B cell (primary cell): Measurements from ENCODE around the gene TMEM35A. TPM values are rescaled to one million over a fixed set of nuclear protein-coding genes. Genes with fewer than 3 reads are reported as not detected.

Experiments used
- ATAC-seq: fragments of 200-7000 bp; cut with Tn5 transposase; one replicate; pipeline ENCODE4 v1.10.0; 2021; ENCODE audit warnings: low read depth, mild to moderate bottlenecking, moderate number of reproducible peaks, moderate library complexity
- CTCF ChIA-PET: fragments of 350-600 bp; sonication (Branson Sonifier 250); formaldehyde crosslinking; loops from one replicate; lab custom pipeline; 2021; ENCODE audit warnings: antibody characterized with exemption, inconsistent platforms; lab: Charles Lee
- POLR2A ChIA-PET: fragments of 350-600 bp; sonication (Branson Sonifier 250); formaldehyde crosslinking; loops from one replicate; lab custom pipeline; 2021; ENCODE audit warnings: antibody characterized with exemption; lab: Charles Lee
- DNase-seq: peaks from one replicate; pipeline ENCODE4 v3.0.0; 2013
- H2AFZ ChIP-seq: 2 replicates; pipeline ENCODE4 v1.6.1; 2012; ENCODE audit warnings: mild to moderate bottlenecking, low read depth, low read length; ENCODE audit not compliant: insufficient read depth, poor library complexity, severe bottlenecking
- H3K27ac ChIP-seq, 2 donors: 1 replicate in 1 of 2; 2 replicates in 1 of 2; pipeline ENCODE4 v1.5.1; 2012 to 2013; ENCODE audit warnings: low read length in 2 of 2, mild to moderate bottlenecking in 2 of 2, moderate library complexity in 1 of 2
- H3K27me3 ChIP-seq, 4 experiments: fragments of 200-600 bp in 1 of 4; sonication (generic) in 1 of 4; replicated peaks in 1 of 4; 1 replicate in 2 of 4; 2 replicates in 2 of 4; pipeline versions ENCODE4 v1.6.1 to v1.7.0; 2013 to 2016; ENCODE audit warnings: low read length in 3 of 4, mild to moderate bottlenecking in 2 of 4, mixed read lengths in 1 of 4, moderate library complexity in 1 of 4; ENCODE audit not compliant: insufficient read depth in 4 of 4, control insufficient read depth in 3 of 4; ENCODE audit errors: control extremely low read depth in 1 of 4
- H3K36me3 ChIP-seq, 2 experiments: replicated peaks in 1 of 2; 1 replicate in 1 of 2; 2 replicates in 1 of 2; pipeline versions ENCODE4 v1.6.1 to v1.7.1; 2013; ENCODE audit warnings: low read length in 1 of 2; ENCODE audit not compliant: insufficient read depth in 2 of 2, control insufficient read depth in 1 of 2; ENCODE audit errors: control extremely low read depth in 1 of 2, extremely low read depth in 1 of 2
- H3K4me1 ChIP-seq, 2 donors: fragments of 200-600 bp in 1 of 2; sonication (generic) in 1 of 2; 1 replicate in 1 of 2; 2 replicates in 1 of 2; pipeline versions ENCODE4 v1.5.1 to v1.6.1; 2013 to 2017; ENCODE audit warnings: low read length in 2 of 2; ENCODE audit not compliant: control insufficient read depth in 2 of 2, insufficient read depth in 2 of 2
- H3K4me2 ChIP-seq: replicated peaks from 2 replicates; pipeline ENCODE3; 2012; ENCODE audit warnings: mild to moderate bottlenecking, low read depth, low read length; ENCODE audit not compliant: poor library complexity, severe bottlenecking
- H3K4me3 ChIP-seq, 5 experiments: fragments of 200-600 bp in 1 of 5; sonication (generic) in 1 of 5; 1 replicate in 3 of 5; 2 replicates in 2 of 5; pipeline versions ENCODE4 v1.5.1 to v1.7.0; 2011 to 2016; ENCODE audit warnings: low read length in 4 of 5, mild to moderate bottlenecking in 4 of 5, low read depth in 2 of 5, control low read depth in 1 of 5, moderate library complexity in 1 of 5; ENCODE audit not compliant: insufficient read depth in 1 of 5; ENCODE audit errors: control extremely low read depth in 1 of 5, extremely low read depth in 1 of 5
- H3K79me2 ChIP-seq: fragments of 200-600 bp; sonication (generic); one replicate; pipeline ENCODE4 v1.6.0; 2016; ENCODE audit warnings: low read length; ENCODE audit not compliant: control insufficient read depth, insufficient read depth
- H3K9ac ChIP-seq: fragments of 200-600 bp; sonication (generic); 2 replicates; pipeline ENCODE4 v1.6.1; 2017; ENCODE audit warnings: mild to moderate bottlenecking, low read length, moderate library complexity
- H3K9me3 ChIP-seq, 3 donors: one replicate each; pipeline versions ENCODE4 v1.6.1 to v1.7.1; 2013; ENCODE audit warnings: low read length in 2 of 3; ENCODE audit not compliant: control insufficient read depth in 2 of 3, insufficient read depth in 1 of 3; ENCODE audit errors: control extremely low read depth in 1 of 3
- H4K20me1 ChIP-seq: 2 replicates; pipeline ENCODE4 v1.6.0; 2012; ENCODE audit warnings: mild to moderate bottlenecking, low read length; ENCODE audit not compliant: insufficient read depth, control insufficient read depth, poor library complexity, severe bottlenecking
- H3K27ac Mint-ChIP-seq: one replicate; pipeline ENCODE4 v1.8.0; 2021; ENCODE audit warnings: mixed read lengths
- H3K27me3 Mint-ChIP-seq: one replicate; pipeline ENCODE4 v1.8.0; 2021; ENCODE audit warnings: mixed read lengths
- H3K4me1 Mint-ChIP-seq: one replicate; pipeline ENCODE4 v1.8.0; 2021; ENCODE audit warnings: mixed read lengths
- H3K4me3 Mint-ChIP-seq: one replicate; pipeline ENCODE4 v1.8.0; 2021; ENCODE audit warnings: mixed read lengths
- H3K9me3 Mint-ChIP-seq: one replicate; pipeline ENCODE4 v1.8.0; 2022; ENCODE audit warnings: mixed read lengths; ENCODE audit not compliant: insufficient read depth
- CTCF ChIP-seq: fragments of 200-600 bp; IDR thresholded peaks from one replicate; pipeline ENCODE4 v1.8.0; 2022; ENCODE audit warnings: antibody characterized with exemption, mild to moderate bottlenecking
- EZH2 ChIP-seq: IDR thresholded peaks from 2 replicates; pipeline ENCODE4 v1.6.1; 2012; ENCODE audit warnings: borderline replicate concordance, low read depth, mild to moderate bottlenecking, moderate library complexity, low read length; ENCODE audit not compliant: insufficient read depth, poor library complexity, severe bottlenecking
- WGBS: methylation state at CpG from one replicate; pipeline ENCODE4 v1.1.5; 2013; ENCODE audit warnings: missing lambda C conversion rate; ENCODE audit not compliant: insufficient coverage; 5-methylcytosine and 5-hydroxymethylcytosine counted together
- intact Hi-C: fragments of 100-400 bp; cut with micrococcal nuclease; formaldehyde crosslinking; loops from one replicate; pipeline ENCODE4 v1.10.0; 2022
- polyA plus RNA-seq: library from polyadenylated mRNA; depleted of rRNA; stranded (reverse); fragments of >200 nt; gene quantifications from 2 replicates; pipeline ENCODE4 v1.2.3, GENCODE V29; 2012
- total RNA-seq, 2 donors: library from RNA; stranded (reverse); fragments of 120-200 nt in 1 of 2; gene quantifications; 1 replicate in 1 of 2; 2 replicates in 1 of 2; pipeline versions ENCODE4 v1.2.3 to v1.2.4, GENCODE V29; 2013 to 2022

The TMEM35A gene
- total and polyA plus RNA-seq, 2 donors (not counting 1 experiment from before 2014, with no cell fraction given): not detected

- H3K4me2 ChIP-seq: no peak overlapping the region
- WGBS: no CpG with 5 or more reads among the region's 1 CpG
- H3K9me3 ChIP-seq: no peaks in the 10 kb centered on the region
- intact Hi-C loops: no loop called here
- CTCF ChIA-PET: no interaction called here
- H3K27ac ChIP-seq: no peak overlapping the region
- no peak overlapping the region for H3K27ac Mint-ChIP-seq
- DNase-seq (no peak), ATAC-seq (no peak)
- TF ChIP-seq CTCF: no peak
- no peak for TF ChIP-seq EZH2
- H2AFZ ChIP-seq: no peak overlapping the region
- H3K36me3 ChIP-seq: no peaks in the 10 kb centered on the region
- H3K4me1 Mint-ChIP-seq: no peaks in the 10 kb centered on the region
- no peaks in the 10 kb centered on the region for H3K79me2 ChIP-seq
- no peaks in the 10 kb centered on the region for H3K27me3 ChIP-seq
- no peaks in the 10 kb centered on the region for H3K9me3 Mint-ChIP-seq
- no peak overlapping the region for H3K4me3 Mint-ChIP-seq
- no peak overlapping the region for H3K9ac ChIP-seq
- no peaks in the 10 kb centered on the region for H4K20me1 ChIP-seq
- POLR2A ChIA-PET: no interaction called here
- no peaks in the 10 kb centered on the region for H3K4me1 ChIP-seq
- H3K27me3 Mint-ChIP-seq: no peaks in the 10 kb centered on the region
- H3K4me3 ChIP-seq: no peak overlapping the region
These were observed 13.1 kb downstream of the TMEM35A start for GRCh38 chrX:101091817-101092216.

GRCh38 chrX:101097546-101098453 lies 19.1 kb downstream of the TMEM35A start, which contains the start of gene CENPI:
CENPI (plus strand) TSS chrX:101098204; CDS start chrX:101101071, 2,867 bp downstream.
- 0% methylated on average over 22 of the region's 48 CpGs for WGBS

More at GRCh38 chrX:101097546-101098453, 19.1 kb downstream of the TMEM35A start, which contains the start of gene CENPI:
- Histone ChIP-seq H2AFZ (peak within 1 kb of the TSS; percentile 73), H3K9ac (peak within 1 kb of the TSS; percentile 76), H4K20me1 (no peaks in the 10 kb centered on the region), H3K4me2 (peak within 1 kb of the TSS; percentile 71), H3K9me3 (no peaks in the 10 kb centered on the region), H3K4me3 (peak within 1 kb of the TSS; percentile 51 to 82 (median 67)), H3K36me3 (no peaks in the 10 kb centered on the region), H3K27ac (peak within 1 kb of the TSS; percentile 70 to 91), H3K4me1 (peaks cover 0 to 10% of the 10 kb centered on the region in 2 donors), H3K27me3 (no peaks in the 10 kb centered on the region), H3K79me2 (no peaks in the 10 kb centered on the region)
- intact Hi-C loops: loop anchor here (1.0 to 5.0 kb wide), 3 partner anchors 45 to 277 kb away; partner anchors contain the start of genes CSTF2, TRMT2B and XKRX
- no peaks in the 10 kb centered on the region for H3K9me3 Mint-ChIP-seq
- DNase-seq (peak; percentile 94), ATAC-seq (peak; percentile 100)
- POLR2A ChIA-PET: interaction anchor here (0.6 to 1.0 kb wide), 2 partner anchors 321 to 562 kb away, joined by 3 read pairs; partner anchors contain the start of gene ARMCX2
- H3K4me1 Mint-ChIP-seq: peaks cover 12% of the 10 kb centered on the region
- H3K4me3 Mint-ChIP-seq: peak within 1 kb of the TSS; percentile 95
- H3K27ac Mint-ChIP-seq: peak within 1 kb of the TSS; percentile 92
- TF ChIP-seq EZH2 (no peak), CTCF (no peak)
- no peaks in the 10 kb centered on the region for H3K27me3 Mint-ChIP-seq
- CTCF ChIA-PET: interaction anchor here (0.6 kb wide), 2 partner anchors 37 to 87 kb away, joined by 3 read pairs; no protein-coding TSS in a partner anchor
